OCI-LY7 (cell line): Measurements from ENCODE around the gene UMPS. TPM values are rescaled to one million over a fixed set of nuclear protein-coding genes. Genes with fewer than 3 reads are reported as not detected.

Experiments used
- BruUV-seq: library from RNA; stranded (reverse); fragments of 400-500 nt; replicated peaks from 2 replicates; lab custom pipeline; 2021; lab: Mats Ljungman, UMichigan
- CTCF ChIA-PET: fragments of 300-600 bp; sonication (Branson Sonifier 250); formaldehyde crosslinking; loops from one replicate; lab custom pipeline; 2022; ENCODE audit warnings: antibody characterized with exemption; ENCODE audit not compliant: unreplicated experiment; lab: Charles Lee
- POLR2A ChIA-PET: fragments of 300-600 bp; sonication (Branson Sonifier 250); formaldehyde crosslinking; loops from one replicate; lab custom pipeline; 2022; ENCODE audit warnings: antibody characterized with exemption; lab: Charles Lee
- DNase-seq: peaks from one replicate; pipeline ENCODE4 v3.0.0-alpha.2; 2015; ENCODE audit warnings: low spot score
- H2AFZ ChIP-seq: fragments of 200-600 bp; sonication (generic), shearing (Covaris generic); 2 replicates; pipeline ENCODE4 v1.6.1; 2014; ENCODE audit warnings: mild to moderate bottlenecking, antibody characterized with exemption, low read length, moderate library complexity
- H3K27ac ChIP-seq: fragments of 200-600 bp; sonication (generic); 2 replicates; pipeline ENCODE4 v1.5.1; 2014; ENCODE audit warnings: mixed run types, low read depth, mild to moderate bottlenecking, moderate library complexity, low read length, inconsistent platforms; ENCODE audit not compliant: poor library complexity, severe bottlenecking
- H3K36me3 ChIP-seq: fragments of 200-600 bp; sonication (generic); 2 replicates; pipeline ENCODE4 v1.6.1; 2014; ENCODE audit warnings: mild to moderate bottlenecking, antibody characterized with exemption, low read length, moderate library complexity, mixed read lengths; ENCODE audit not compliant: insufficient read depth
- H3K4me1 ChIP-seq: fragments of 200-600 bp; sonication (generic); 2 replicates; pipeline ENCODE4 v1.5.1; 2014; ENCODE audit warnings: mild to moderate bottlenecking, low read length; ENCODE audit not compliant: insufficient read depth, poor library complexity, severe bottlenecking
- H3K4me2 ChIP-seq: fragments of 200-600 bp; sonication (generic); 2 replicates; pipeline ENCODE4 v1.6.1; 2014; ENCODE audit warnings: mild to moderate bottlenecking, low read length
- H3K4me3 ChIP-seq: fragments of 200-600 bp; sonication (generic); 2 replicates; pipeline ENCODE4 v1.5.1; 2014; ENCODE audit warnings: mild to moderate bottlenecking, low read depth, low read length; ENCODE audit not compliant: poor library complexity, severe bottlenecking
- H3K79me2 ChIP-seq: fragments of 200-600 bp; sonication (generic); 2 replicates; pipeline ENCODE4 v1.6.1; 2016; ENCODE audit warnings: low read depth, mild to moderate bottlenecking, low read length, moderate library complexity, mixed read lengths; ENCODE audit not compliant: insufficient read depth
- H3K9me2 ChIP-seq: fragments of 200-600 bp; sonication (generic); 2 replicates; pipeline ENCODE4 v1.6.1; 2016; ENCODE audit warnings: mild to moderate bottlenecking, low read length, mixed read lengths; ENCODE audit not compliant: insufficient read depth
- H3K9me3 ChIP-seq: fragments of 200-600 bp; sonication (generic); 2 replicates; pipeline ENCODE4 v1.6.1; 2014; ENCODE audit warnings: mild to moderate bottlenecking, mixed run types, low read length, mixed read lengths
- H4K20me1 ChIP-seq: fragments of 200-600 bp; sonication (generic); 2 replicates; pipeline ENCODE4 v1.6.1; 2014; ENCODE audit warnings: mild to moderate bottlenecking, antibody characterized with exemption, low read length, moderate library complexity, mixed read lengths; ENCODE audit not compliant: insufficient read depth
- EZH2phosphoT487 ChIP-seq: fragments of 200-600 bp; sonication (generic); IDR thresholded peaks from 2 replicates; pipeline ENCODE4 v1.6.1; 2018; ENCODE audit warnings: low read depth, borderline replicate concordance, mild to moderate bottlenecking, mixed run types, antibody characterized with exemption, low read length, moderate library complexity, mixed read lengths
- intact Hi-C: fragments of 100-400 bp; cut with micrococcal nuclease; formaldehyde crosslinking; loops from one replicate; pipeline ENCODE4 v1.10.0; 2022; ENCODE audit not compliant: unreplicated experiment
- total RNA-seq, 2 experiments: library from RNA; depleted of rRNA in 1 of 2; stranded (reverse); fragments of >200 nt in 1 of 2; shearing (Covaris generic) in 1 of 2; gene quantifications; 2 replicates each; pipeline ENCODE4 v1.2.3, GENCODE V29; 2014 to 2022
- TF ChIP-seq, protein P1 (sequence below): fragments of 200-600 bp; sonication (generic); conservative IDR thresholded peaks from 2 replicates; pipeline ENCODE4 v1.5.1; 2014; ENCODE audit warnings: mild to moderate bottlenecking, antibody characterized with exemption, low read length, moderate library complexity, mixed read lengths

UMPS gene
- total RNA-seq, 2 experiments from 2014 or later, result 24.8 to 62.7 TPM

GRCh38 chr3:124682263-124682662, 48.0 kb upstream of the UMPS start:
- ChIA-PET CTCF (no interaction called here), POLR2A (interaction anchor here (0.7 kb wide), 1 partner anchor 13 kb away, joined by 4 read pairs; no protein-coding TSS in a partner anchor)
- Histone ChIP-seq H3K4me2 (no peak overlapping the region), H3K9me3 (no peaks in the 10 kb centered on the region), H2AFZ (no peak overlapping the region), H3K36me3 (no peaks in the 10 kb centered on the region), H3K9me2 (no peaks in the 10 kb centered on the region), H3K4me1 (no peaks in the 10 kb centered on the region), H3K27ac (no peak overlapping the region), H4K20me1 (no peaks in the 10 kb centered on the region), H3K79me2 (no peaks in the 10 kb centered on the region), H3K4me3 (no peak overlapping the region)
- intact Hi-C loops, result no loop called here
- TF ChIP-seq, protein P1, sequence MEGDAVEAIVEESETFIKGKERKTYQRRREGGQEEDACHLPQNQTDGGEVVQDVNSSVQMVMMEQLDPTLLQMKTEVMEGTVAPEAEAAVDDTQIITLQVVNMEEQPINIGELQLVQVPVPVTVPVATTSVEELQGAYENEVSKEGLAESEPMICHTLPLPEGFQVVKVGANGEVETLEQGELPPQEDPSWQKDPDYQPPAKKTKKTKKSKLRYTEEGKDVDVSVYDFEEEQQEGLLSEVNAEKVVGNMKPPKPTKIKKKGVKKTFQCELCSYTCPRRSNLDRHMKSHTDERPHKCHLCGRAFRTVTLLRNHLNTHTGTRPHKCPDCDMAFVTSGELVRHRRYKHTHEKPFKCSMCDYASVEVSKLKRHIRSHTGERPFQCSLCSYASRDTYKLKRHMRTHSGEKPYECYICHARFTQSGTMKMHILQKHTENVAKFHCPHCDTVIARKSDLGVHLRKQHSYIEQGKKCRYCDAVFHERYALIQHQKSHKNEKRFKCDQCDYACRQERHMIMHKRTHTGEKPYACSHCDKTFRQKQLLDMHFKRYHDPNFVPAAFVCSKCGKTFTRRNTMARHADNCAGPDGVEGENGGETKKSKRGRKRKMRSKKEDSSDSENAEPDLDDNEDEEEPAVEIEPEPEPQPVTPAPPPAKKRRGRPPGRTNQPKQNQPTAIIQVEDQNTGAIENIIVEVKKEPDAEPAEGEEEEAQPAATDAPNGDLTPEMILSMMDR, result no peak
- TF ChIP-seq EZH2phosphoT487, result no peak
- BruUV-seq, result no TSS peak
- DNase-seq, result no peak

DNA sequence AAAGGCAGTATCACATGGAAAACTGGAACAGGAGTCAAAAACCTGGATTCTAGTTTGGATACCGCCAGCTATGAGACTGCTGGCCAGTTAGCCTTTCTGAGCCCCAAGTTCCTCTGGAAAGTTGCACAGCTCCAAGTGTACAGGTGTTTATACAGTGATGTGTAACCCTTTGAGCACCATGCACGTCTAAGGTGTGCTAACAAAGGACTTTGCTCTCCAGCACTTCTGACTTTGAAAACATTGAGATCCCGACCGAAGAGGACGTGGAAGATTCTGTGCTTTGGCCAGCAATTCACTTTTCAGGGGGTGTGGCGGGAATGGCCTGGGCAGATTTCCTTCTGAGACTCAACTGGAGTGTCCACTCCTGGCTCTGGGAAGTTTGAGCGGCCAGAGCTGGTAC, 45.8 kb upstream of the UMPS start:
- H3K4me1 ChIP-seq, result no peaks in the 10 kb centered on the region
- no peaks in the 10 kb centered on the region for H4K20me1 ChIP-seq
- no peak for DNase-seq
- no peak overlapping the region for H2AFZ ChIP-seq
- ChIA-PET CTCF (no interaction called here), POLR2A (no interaction called here)
- intact Hi-C loops, result no loop called here
- no TSS peak for BruUV-seq
- H3K36me3 ChIP-seq, result no peaks in the 10 kb centered on the region
- TF ChIP-seq, protein P1, result no peak
- TF ChIP-seq EZH2phosphoT487, result no peak
- no peak overlapping the region for H3K27ac ChIP-seq
- H3K4me3 ChIP-seq, result no peak overlapping the region
- H3K9me3 ChIP-seq, result no peaks in the 10 kb centered on the region
- H3K79me2 ChIP-seq, result no peaks in the 10 kb centered on the region
- H3K9me2 ChIP-seq, result no peaks in the 10 kb centered on the region
- no peak overlapping the region for H3K4me2 ChIP-seq

GRCh38 chr3:124685067-124685466, 45.2 kb upstream of the UMPS start:
- H3K4me2 ChIP-seq, result no peak overlapping the region
- ChIA-PET POLR2A (no interaction called here), CTCF (no interaction called here)
- H3K79me2 ChIP-seq, result no peaks in the 10 kb centered on the region
- intact Hi-C loops, result no loop called here
- no peaks in the 10 kb centered on the region for H3K4me1 ChIP-seq
- DNase-seq, result no peak
- H3K4me3 ChIP-seq, result no peak overlapping the region
- H4K20me1 ChIP-seq, result no peaks in the 10 kb centered on the region
- no peaks in the 10 kb centered on the region for H3K9me3 ChIP-seq
- H3K27ac ChIP-seq, result no peak overlapping the region
- H3K36me3 ChIP-seq, result no peaks in the 10 kb centered on the region
- H3K9me2 ChIP-seq, result no peaks in the 10 kb centered on the region
- no TSS peak for BruUV-seq
- no peak overlapping the region for H2AFZ ChIP-seq
- TF ChIP-seq EZH2phosphoT487, result no peak
- TF ChIP-seq, protein P1, result no peak
